Motor neuron (in vitro differentiated cells): Measurements from ENCODE around the gene PHLDA3. TPM values are rescaled to one million over a fixed set of nuclear protein-coding genes. Genes with fewer than 3 reads are reported as not detected.

Experiments used
- ATAC-seq, 8 experiments: fragments of 200-7000 bp; cut with Tn5 transposase; replicated peaks in 6 of 8; 2 replicates each; pipeline ENCODE4 v1.8.0; 2021; ENCODE audit warnings: mild to moderate bottlenecking in 8 of 8, moderate library complexity in 8 of 8
- H3K27ac ChIP-seq, 2 donors: fragments of 250-450 bp; sonication (Bioruptor Pico); 2 replicates each; pipeline ENCODE4 v1.9.0; 2021; ENCODE audit warnings: antibody characterized with exemption in 2 of 2, mild to moderate bottlenecking in 2 of 2, moderate library complexity in 1 of 2
- H3K4me1 ChIP-seq, 2 donors: fragments of 250-450 bp; sonication (Bioruptor Pico); replicated peaks in 1 of 2; 2 replicates each; pipeline ENCODE4 v1.6.1; 2021; ENCODE audit warnings: antibody characterized with exemption in 2 of 2, mild to moderate bottlenecking in 2 of 2, moderate library complexity in 1 of 2
- H3K4me3 ChIP-seq, 5 donors: fragments of 250-450 bp; sonication (Bioruptor Pico); 2 replicates each; pipeline ENCODE4 v1.9.0; 2021; ENCODE audit warnings: antibody characterized with exemption in 5 of 5, mild to moderate bottlenecking in 5 of 5, moderate library complexity in 4 of 5
- WGBS, 10 experiments: fragments of 450-650 bp; shearing (Covaris generic); methylation state at CpG; one replicate each; pipeline ENCODE4 v1.0.0; 2022; 5-methylcytosine and 5-hydroxymethylcytosine counted together
- in situ Hi-C, 9 experiments: fragments of 400-800 bp; cut with MboI; loops; one replicate each; pipeline ENCODE4 v1.15.0; 2021; ENCODE audit warnings: low sequenced_read_pairs in 9 of 9, low pct_unique_long_range_greater_than_20kb in 2 of 9; ENCODE audit not compliant: unreplicated experiment in 9 of 9
- total RNA-seq, 8 experiments: library from RNA; unstranded; fragments of 300-600 nt; gene quantifications; 2 replicates each; pipeline versions ENCODE4 v1.2.3 to v1.2.4, GENCODE V29; 2022

The PHLDA3 gene
- total RNA-seq, 8 experiments from 2014 or later: 14.3 to 55.1 (median 23.4) TPM

DNA sequence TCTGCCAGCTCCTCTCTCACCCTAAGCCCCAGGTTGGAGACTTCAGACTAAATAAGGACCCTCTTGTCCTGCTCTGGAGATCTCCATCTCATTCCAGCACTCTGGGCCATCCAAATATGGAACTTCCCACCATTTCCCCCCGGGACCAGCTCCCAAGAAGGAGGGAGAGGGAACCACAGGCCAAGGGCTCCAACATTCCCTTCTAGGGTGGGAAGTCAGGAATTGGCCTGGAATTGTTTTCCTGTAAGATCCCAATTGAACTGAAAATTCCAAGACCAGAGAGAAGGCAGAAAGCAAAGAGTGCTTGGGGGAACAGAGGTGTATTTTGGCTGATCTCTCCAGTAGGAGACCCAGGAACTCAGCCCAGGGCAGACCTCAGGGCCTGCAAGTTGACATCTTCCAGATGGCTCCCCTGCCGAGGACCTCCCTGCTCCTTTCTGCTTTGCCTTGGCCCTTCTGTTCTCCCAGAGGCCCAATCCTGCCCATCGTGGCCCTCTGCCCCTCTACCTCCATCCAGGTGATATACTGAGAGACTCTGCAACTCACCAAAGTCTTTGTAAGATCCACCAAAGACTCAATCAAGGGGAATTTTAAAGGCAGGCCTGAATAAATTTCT is 23.0 kb upstream of the PHLDA3 start:
- in situ Hi-C loops: no loop called here
- WGBS, 10 experiments: 0 to 86% (median 60%) methylated on average over 1 to 3 of the region's 3 CpGs; no CpG with 5 or more reads in 3 of the 10 experiments
- Histone ChIP-seq H3K4me3 (no peak overlapping the region), H3K27ac (no peak overlapping the region), H3K4me1 (peaks cover 29 to 37% of the 10 kb centered on the region in 2 donors)
- no peak for ATAC-seq

DNA sequence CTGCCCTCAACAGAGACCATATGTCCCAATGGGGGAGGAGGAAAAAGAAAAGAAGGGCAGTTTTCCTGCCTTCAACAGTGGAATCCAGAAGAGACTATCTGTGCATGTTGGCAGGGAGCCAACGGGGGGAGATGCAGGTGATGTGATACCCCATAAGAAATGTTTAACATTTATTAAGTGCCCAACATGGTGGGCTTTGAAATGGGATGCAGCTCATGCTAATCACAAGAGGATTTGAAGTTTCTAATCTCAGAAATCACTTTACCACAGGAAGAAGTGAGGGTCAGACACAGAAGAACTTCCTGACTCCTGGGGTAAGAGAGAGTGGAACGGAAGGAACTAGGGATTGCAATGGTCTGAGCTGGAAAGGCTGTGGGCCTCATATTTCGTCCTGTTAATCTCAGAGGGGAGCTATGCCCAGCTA is 21.7 kb upstream of the PHLDA3 start:
- no peak overlapping the region for H3K4me3 ChIP-seq

DNA sequence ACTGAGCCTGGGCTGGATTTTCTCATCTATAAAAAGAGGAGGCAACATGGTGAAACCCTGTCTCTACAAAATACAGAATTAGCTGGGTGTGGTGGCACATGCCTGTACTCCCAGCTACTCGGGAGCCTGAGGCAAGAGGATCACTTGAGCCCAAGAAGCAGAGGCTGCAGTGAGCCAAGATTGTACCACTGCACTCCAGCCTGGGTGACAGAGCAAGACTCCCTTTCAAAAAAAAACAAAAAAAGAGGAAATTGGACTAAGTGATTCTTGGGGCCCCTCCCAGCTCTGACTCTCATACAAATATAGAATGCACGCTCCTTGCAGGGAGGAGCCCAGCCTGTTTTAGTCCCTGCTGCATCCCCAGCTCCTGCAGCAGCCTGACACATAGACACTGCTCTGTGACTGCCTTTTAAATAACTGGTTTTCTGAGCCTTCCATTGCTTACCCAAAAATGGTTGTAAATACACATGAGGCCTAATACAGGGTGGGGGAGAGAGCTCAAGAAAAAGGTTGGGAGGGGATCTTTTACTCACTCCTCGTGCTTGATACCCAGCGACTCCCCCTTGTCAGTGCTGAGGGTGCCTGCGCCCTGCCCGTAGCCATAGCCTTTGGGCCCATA is 20.8 kb upstream of the PHLDA3 start:
- H3K27ac ChIP-seq: no peak overlapping the region

More for the DNA sequence above, 21.7 kb upstream of the PHLDA3 start:
- no peak for ATAC-seq
- H3K4me1 ChIP-seq: peaks cover 19 to 30% of the 10 kb centered on the region in 2 donors
- in situ Hi-C loops: no loop called here
- WGBS, 10 experiments: 54 to 100% (median 72%) methylated on average over 2 to 3 of the region's 3 CpGs; no CpG with 5 or more reads in 1 of the 10 experiments
- no peak overlapping the region for H3K27ac ChIP-seq

DNA sequence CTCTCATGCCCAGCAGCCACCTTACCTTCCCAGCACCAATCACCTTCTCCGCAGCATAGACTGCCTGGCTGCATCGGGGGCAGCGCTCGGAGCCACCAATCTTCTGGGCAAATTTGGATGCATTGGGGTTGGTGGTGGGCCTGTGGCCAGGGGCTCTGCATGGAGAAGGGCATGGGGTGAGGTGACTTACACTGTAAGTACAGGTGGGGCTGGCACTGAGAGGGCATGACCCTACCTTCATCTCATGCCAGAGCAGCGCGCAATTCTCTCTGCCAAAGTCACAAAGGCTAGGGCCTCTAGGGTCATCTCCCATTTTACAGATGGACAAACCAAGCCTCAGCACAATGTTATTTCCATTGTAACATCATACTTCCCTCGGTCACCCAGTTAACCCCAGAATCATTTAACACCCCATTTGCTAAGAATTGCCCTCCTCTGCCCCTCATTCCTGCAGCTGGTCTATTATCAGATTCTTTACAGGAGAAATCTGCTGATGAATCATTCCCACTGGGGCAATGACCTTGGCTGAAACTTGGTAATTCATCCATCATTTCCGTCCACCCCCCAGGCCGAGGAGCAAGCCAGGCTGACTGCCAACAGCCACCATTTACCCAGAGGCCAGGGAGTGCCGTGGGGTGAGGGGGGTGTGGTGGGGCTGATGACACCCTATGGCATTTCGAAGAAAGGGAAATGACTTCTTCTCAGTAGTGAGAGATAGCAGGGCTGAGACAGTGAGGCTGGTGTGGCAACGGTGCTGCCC is 20.0 kb upstream of the PHLDA3 start:
- no peak overlapping the region for H3K27ac ChIP-seq
- peak in 5 of 8 experiments; percentile 37 to 82 (median 65) for ATAC-seq
- no peak overlapping the region for H3K4me3 ChIP-seq
- 57 to 97% (median 77%) methylated on average over 1 to 9 of the region's 12 CpGs; no CpG with 5 or more reads in 2 of the 10 experiments for WGBS, 10 experiments
- peaks cover 10 to 15% of the 10 kb centered on the region in 2 donors for H3K4me1 ChIP-seq
- in situ Hi-C loops: no loop called here

More for the DNA sequence above, 20.8 kb upstream of the PHLDA3 start:
- peak in 3 of 8 experiments; percentile 62 to 75 (median 67) for ATAC-seq
- 10 to 100% (median 87%) methylated on average over 1 to 6 of the region's 6 CpGs; no CpG with 5 or more reads in 1 of the 10 experiments for WGBS, 10 experiments
- Histone ChIP-seq H3K4me1 (peaks cover 12 to 21% of the 10 kb centered on the region in 2 donors), H3K4me3 (no peak overlapping the region)
- in situ Hi-C loops: no loop called here

GRCh38 chr1:201487742-201488141 is 18.8 kb upstream of the PHLDA3 start:
- no peak for ATAC-seq
- in situ Hi-C loops: no loop called here
- no peak overlapping the region for H3K27ac ChIP-seq
- H3K4me3 ChIP-seq: no peak overlapping the region
- 85 to 100% (median 96%) methylated on average over 1 to 2 of the region's 2 CpGs; no CpG with 5 or more reads in 4 of the 10 experiments for WGBS, 10 experiments
- H3K4me1 ChIP-seq: peaks cover 6 to 7% of the 10 kb centered on the region in 2 donors

GRCh38 chr1:201486187-201486586 is 17.2 kb upstream of the PHLDA3 start:
- Histone ChIP-seq H3K27ac (no peak overlapping the region), H3K4me1 (peaks cover 6 to 9% of the 10 kb centered on the region in 2 donors), H3K4me3 (no peak overlapping the region)
- WGBS, 10 experiments: 0 to 82% (median 57%) methylated on average over 1 to 3 of the region's 3 CpGs; no CpG with 5 or more reads in 4 of the 10 experiments
- in situ Hi-C loops: no loop called here
- no peak for ATAC-seq

GRCh38 chr1:201485184-201485774 is 16.3 kb upstream of the PHLDA3 start:
- Histone ChIP-seq H3K4me3 (no peak overlapping the region), H3K27ac (no peak overlapping the region), H3K4me1 (peaks cover 6 to 16% of the 10 kb centered on the region in 2 donors)
- in situ Hi-C loops: no loop called here
- 50 to 100% (median 93%) methylated on average over 1 to 4 of the region's 4 CpGs; no CpG with 5 or more reads in 4 of the 10 experiments for WGBS, 10 experiments
- ATAC-seq: no peak

DNA sequence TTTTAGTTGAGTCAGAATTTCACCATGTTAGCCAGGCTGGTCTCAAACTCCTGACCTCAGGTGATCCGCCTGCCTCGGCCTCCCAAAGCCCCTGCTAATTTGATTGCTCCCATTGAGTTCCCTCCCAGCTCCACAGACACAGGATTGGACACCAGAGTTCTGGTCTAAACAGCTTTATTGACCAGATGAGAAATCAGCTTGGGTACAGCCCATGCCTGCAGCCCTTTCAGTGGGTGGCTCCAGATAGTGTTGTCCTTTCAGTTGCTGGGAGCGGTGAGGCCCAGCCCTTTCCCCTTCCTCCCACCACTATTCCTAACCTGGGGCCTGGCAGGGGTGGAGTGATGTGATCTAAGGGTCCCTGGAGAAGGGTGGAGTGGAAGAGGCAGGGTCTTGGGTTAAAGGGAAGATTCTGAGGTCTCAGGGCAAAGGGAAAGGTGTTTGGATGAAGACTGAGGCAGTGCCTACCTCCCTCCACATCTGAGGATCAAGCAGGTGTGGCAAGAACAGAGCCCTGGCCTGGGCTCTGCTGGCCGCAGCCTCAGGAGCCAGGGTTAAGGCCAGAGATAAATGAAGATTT is 14.5 kb upstream of the PHLDA3 start:
- Histone ChIP-seq H3K4me3 (no peak overlapping the region), H3K4me1 (peaks cover 0 to 17% of the 10 kb centered on the region in 2 donors), H3K27ac (no peak overlapping the region)
- 81 to 100% (median 94%) methylated on average over 1 to 4 of the region's 4 CpGs; no CpG with 5 or more reads in 5 of the 10 experiments for WGBS, 10 experiments
- in situ Hi-C loops: no loop called here
- ATAC-seq: peak in 1 of 8 experiments; percentile 3

DNA sequence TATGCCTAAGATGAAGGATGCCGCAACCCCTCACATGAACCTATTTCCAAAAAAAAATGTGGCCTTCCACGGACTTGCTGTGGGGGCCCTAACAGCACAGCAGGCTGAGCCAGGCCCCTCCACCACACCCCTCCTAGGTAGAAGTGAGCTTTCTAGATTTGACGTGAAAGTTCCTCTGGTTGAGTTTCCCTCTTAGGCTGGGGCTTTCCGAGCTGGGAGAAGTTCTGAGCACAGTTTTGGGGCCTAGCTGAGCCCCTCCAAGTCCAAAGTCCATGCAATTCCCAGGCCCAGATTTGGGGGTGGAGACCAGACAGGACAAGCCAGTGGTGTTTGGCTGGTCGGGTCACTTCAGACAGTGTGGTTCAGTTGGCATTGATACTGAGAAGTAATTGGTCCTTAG is 13.8 kb upstream of the PHLDA3 start:
- 90 to 100% (median 92%) methylated on average over 2 to 4 of the region's 5 CpGs; no CpG with 5 or more reads in 7 of the 10 experiments for WGBS, 10 experiments
- no peak for ATAC-seq
- in situ Hi-C loops: no loop called here
- no peak overlapping the region for H3K4me3 ChIP-seq
- no peak overlapping the region for H3K27ac ChIP-seq
- peaks cover 0 to 17% of the 10 kb centered on the region in 2 donors for H3K4me1 ChIP-seq

DNA sequence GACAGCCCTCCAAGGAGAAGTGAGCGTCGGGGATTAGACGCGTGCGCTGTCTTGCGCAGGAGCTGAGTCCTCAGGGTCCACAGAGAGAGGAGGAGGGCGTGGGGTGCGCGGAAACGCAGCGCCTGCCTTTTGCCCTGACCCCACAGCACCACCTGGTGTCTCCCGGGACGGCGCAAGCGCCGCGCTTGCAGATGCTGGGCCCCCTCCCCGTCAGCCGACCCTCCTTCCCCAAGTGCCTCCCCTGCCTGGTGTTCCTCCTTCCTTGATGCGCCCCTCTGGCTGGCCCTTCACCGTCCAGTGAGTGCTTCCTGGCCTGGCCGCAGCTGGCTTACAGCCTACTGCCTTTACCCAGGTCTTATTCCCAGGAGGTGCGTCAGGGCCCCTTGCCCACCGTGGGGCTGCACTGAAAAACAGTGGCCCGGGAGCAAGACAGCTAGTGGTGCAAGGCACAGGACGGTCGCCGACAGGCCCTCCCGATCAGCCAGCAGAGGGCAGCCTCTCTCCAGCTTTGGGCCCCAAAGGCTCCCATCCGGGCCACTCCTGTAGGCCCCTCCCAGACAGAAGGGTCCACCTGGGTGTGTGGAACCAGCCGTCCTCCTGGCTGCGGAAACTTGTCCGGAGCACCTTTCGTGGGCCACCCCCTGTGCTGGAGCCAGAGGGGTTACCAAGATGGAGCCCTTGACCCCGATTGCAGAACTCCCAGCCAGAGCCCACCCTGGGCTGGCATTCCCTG is 12.9 kb upstream of the PHLDA3 start:
- H3K27ac ChIP-seq: no peak overlapping the region

DNA sequence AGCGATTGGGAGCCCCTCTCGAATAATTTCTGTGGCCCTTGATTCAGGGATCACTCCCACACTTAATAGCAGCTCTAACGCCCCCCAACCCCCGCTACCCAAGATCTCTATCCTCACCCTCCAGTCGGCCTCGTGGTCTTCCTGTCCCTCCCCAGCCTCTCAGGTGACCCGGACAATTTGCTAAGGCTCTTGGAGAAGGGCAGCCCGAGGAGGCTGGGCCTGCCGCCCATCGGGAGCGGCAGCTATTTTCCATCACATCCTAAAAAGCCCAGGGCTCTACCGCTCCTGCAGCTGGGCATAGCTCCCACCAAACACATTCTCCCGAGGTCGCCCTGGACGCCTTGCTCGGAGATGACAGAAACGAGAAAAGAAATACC is 12.0 kb upstream of the PHLDA3 start:
- ATAC-seq: no peak
- in situ Hi-C loops: no loop called here
- peaks cover 5 to 14% of the 10 kb centered on the region in 2 donors for H3K4me1 ChIP-seq
- no peak overlapping the region for H3K27ac ChIP-seq
- WGBS, 10 experiments: 0 to 60% (median 20%) methylated on average over 1 to 13 of the region's 17 CpGs; no CpG with 5 or more reads in 2 of the 10 experiments
- no peak overlapping the region for H3K4me3 ChIP-seq

More for the DNA sequence above, 12.9 kb upstream of the PHLDA3 start:
- H3K4me3 ChIP-seq: no peak overlapping the region
- H3K4me1 ChIP-seq: peaks cover 5 to 17% of the 10 kb centered on the region in 2 donors
- 0 to 30% (median 28%) methylated on average over 2 to 14 of the region's 35 CpGs; no CpG with 5 or more reads in 5 of the 10 experiments for WGBS, 10 experiments
- peak; percentile 42 to 85 (median 60) for ATAC-seq
- in situ Hi-C loops: no loop called here
